H1 (cell line): ENCODE data around the gene GALNT12. TPM values are rescaled to one million over a fixed set of nuclear protein-coding genes. Genes with fewer than 3 reads are reported as not detected.

Experiments
- CTCF ChIA-PET: fragments of 300-600 bp; sonication (Branson Sonifier 250); formaldehyde crosslinking; loops from one replicate; lab custom pipeline; 2021; ENCODE audit not compliant: partially characterized antibody; lab: Charles Lee
- POLR2A ChIA-PET: fragments of 300-600 bp; sonication (Branson Sonifier 250); formaldehyde crosslinking; loops from one replicate; lab custom pipeline; 2021; ENCODE audit warnings: inconsistent platforms; ENCODE audit not compliant: partially characterized antibody; lab: Charles Lee
- DNase-seq, 2 experiments: peaks; one replicate each; pipeline versions ENCODE4 v3.0.0 to v3.0.0-alpha.2; 2010 to 2022; ENCODE audit warnings: low spot score in 2 of 2, low read depth in 1 of 2, mixed read lengths in 1 of 2
- FAIRE-seq: peaks from 2 replicates; lab custom pipeline; 2011; peaks lifted over from hg19 to GRCh38; lab: Jason Lieb, UNC
- H2AFZ ChIP-seq: 2 replicates; pipeline ENCODE4 v1.8.1; 2012; ENCODE audit warnings: low read length, inconsistent platforms
- H2AK5ac ChIP-seq: 2 replicates; pipeline ENCODE4 v1.6.1; 2013; ENCODE audit warnings: low read depth, low read length
- H2BK120ac ChIP-seq: replicated peaks from 2 replicates; pipeline ENCODE3; 2013; ENCODE audit warnings: low read depth, low read length, inconsistent platforms
- H2BK12ac ChIP-seq: 2 replicates; pipeline ENCODE4 v1.6.1; 2013; ENCODE audit warnings: low read depth, low read length
- H2BK15ac ChIP-seq: 2 replicates; pipeline ENCODE4 v1.6.1; 2013; ENCODE audit warnings: low read length
- H2BK20ac ChIP-seq: 2 replicates; pipeline ENCODE4 v1.6.1; 2013; ENCODE audit warnings: low read length
- H2BK5ac ChIP-seq: 2 replicates; pipeline ENCODE4 v1.6.1; 2013; ENCODE audit warnings: low read depth, low read length
- H3K14ac ChIP-seq: 2 replicates; pipeline ENCODE4 v1.6.1; 2013; ENCODE audit warnings: inconsistent platforms; ENCODE audit not compliant: insufficient read length
- H3K18ac ChIP-seq: 2 replicates; pipeline ENCODE4 v1.6.1; 2013; ENCODE audit warnings: low read length; ENCODE audit errors: extremely low read depth
- H3K23ac ChIP-seq: 2 replicates; pipeline ENCODE4 v1.6.1; 2013; ENCODE audit warnings: inconsistent platforms; ENCODE audit not compliant: insufficient read length
- H3K23me2 ChIP-seq: 2 replicates; pipeline ENCODE4 v1.6.1; 2013; ENCODE audit warnings: low read depth, low read length
- H3K27ac ChIP-seq: 2 replicates; pipeline ENCODE4 v1.6.1; 2011; ENCODE audit warnings: low read depth, low read length, inconsistent platforms
- H3K27me3 ChIP-seq, 4 experiments: replicated peaks in 1 of 4; 1 replicate in 1 of 4; 2 replicates in 3 of 4; pipeline versions ENCODE4 v1.6.1 to v1.8.1; 2011 to 2013; ENCODE audit warnings: low read length in 3 of 4, mild to moderate bottlenecking in 3 of 4, inconsistent platforms in 2 of 4, mixed read lengths in 2 of 4, moderate library complexity in 1 of 4; ENCODE audit not compliant: control insufficient read depth in 3 of 4, insufficient read depth in 3 of 4; ENCODE audit errors: extremely low read depth in 1 of 4
- H3K36me3 ChIP-seq, 4 experiments: 2 replicates each; pipeline versions ENCODE4 v1.6.1 to v1.8.1; 2011 to 2013; ENCODE audit warnings: mild to moderate bottlenecking in 4 of 4, low read length in 3 of 4, moderate library complexity in 2 of 4, control low read depth in 1 of 4, inconsistent platforms in 1 of 4; ENCODE audit not compliant: insufficient read depth in 4 of 4, control insufficient read depth in 2 of 4
- H3K4ac ChIP-seq: replicated peaks from 2 replicates; pipeline ENCODE3; 2013; ENCODE audit warnings: low read length, low read depth, mixed read lengths, inconsistent platforms; ENCODE audit not compliant: insufficient read length
- H3K4me1 ChIP-seq, 4 experiments: replicated peaks in 1 of 4; 1 replicate in 1 of 4; 2 replicates in 3 of 4; pipeline versions ENCODE4 v1.6.1 to v1.8.1; 2011 to 2013; ENCODE audit warnings: low read length in 3 of 4, inconsistent platforms in 2 of 4, mixed read lengths in 1 of 4; ENCODE audit not compliant: insufficient read depth in 4 of 4, control insufficient read depth in 3 of 4
- H3K4me2 ChIP-seq, 2 experiments: 2 replicates each; pipeline versions ENCODE4 v1.6.1 to v1.8.1; 2011 to 2013; ENCODE audit warnings: low read depth in 2 of 2, low read length in 2 of 2, control low read depth in 1 of 2, inconsistent platforms in 1 of 2, mild to moderate bottlenecking in 1 of 2; ENCODE audit not compliant: insufficient read depth in 1 of 2
- H3K4me3 ChIP-seq, 4 experiments: fragments of 200-600, 300-600 bp in 1 of 4; sonication (generic), shearing (Covaris generic), sonication (Bioruptor Twin) in 1 of 4; 2 replicates each; pipeline versions ENCODE4 v1.5.1 to v1.8.1; 2011 to 2016; ENCODE audit warnings: low read length in 4 of 4, low read depth in 3 of 4, control low read depth in 2 of 4, inconsistent platforms in 2 of 4, mild to moderate bottlenecking in 2 of 4, mixed read lengths in 1 of 4, moderate library complexity in 1 of 4; ENCODE audit not compliant: insufficient read depth in 2 of 4; ENCODE audit errors: extremely low read depth in 1 of 4
- H3K56ac ChIP-seq: replicated peaks from 2 replicates; pipeline ENCODE3; 2013; ENCODE audit warnings: low read depth, mild to moderate bottlenecking, mixed read lengths, low read length, inconsistent platforms; ENCODE audit not compliant: insufficient read length
- H3K79me1 ChIP-seq: 2 replicates; pipeline ENCODE4 v1.6.1; 2013; ENCODE audit warnings: low read depth, low read length, control low read depth
- H3K79me2 ChIP-seq, 2 experiments: 2 replicates each; pipeline versions ENCODE4 v1.6.1 to v1.8.1; 2012 to 2013; ENCODE audit warnings: low read length in 2 of 2, mild to moderate bottlenecking in 2 of 2, inconsistent platforms in 1 of 2; ENCODE audit not compliant: insufficient read depth in 2 of 2, control insufficient read depth in 1 of 2
- H3K9ac ChIP-seq, 4 experiments: replicated peaks in 1 of 4; 1 replicate in 1 of 4; 2 replicates in 3 of 4; pipeline versions ENCODE4 v1.6.1 to v1.8.1; 2011 to 2013; ENCODE audit warnings: low read depth in 3 of 4, low read length in 3 of 4, control low read depth in 2 of 4, mild to moderate bottlenecking in 2 of 4, moderate library complexity in 2 of 4, inconsistent platforms in 1 of 4; ENCODE audit errors: extremely low read depth in 1 of 4
- H3K9me3 ChIP-seq, 2 experiments: 2 replicates each; pipeline versions ENCODE4 v1.6.1 to v1.8.1; 2012 to 2013; ENCODE audit warnings: mild to moderate bottlenecking in 2 of 2, moderate library complexity in 2 of 2, control low read depth in 1 of 2, inconsistent platforms in 1 of 2, low read depth in 1 of 2, low read length in 1 of 2, mixed read lengths in 1 of 2; ENCODE audit not compliant: insufficient read depth in 2 of 2
- H4K20me1 ChIP-seq, 2 experiments: replicated peaks in 1 of 2; 2 replicates each; pipeline versions ENCODE3 to v1.8.1; 2011 to 2013; ENCODE audit warnings: inconsistent platforms in 2 of 2, low read length in 2 of 2, mild to moderate bottlenecking in 1 of 2; ENCODE audit not compliant: insufficient read depth in 2 of 2, control insufficient read depth in 1 of 2
- H4K5ac ChIP-seq: 2 replicates; pipeline ENCODE4 v1.6.1; 2013; ENCODE audit warnings: low read length, low read depth, mixed read lengths, inconsistent platforms; ENCODE audit not compliant: insufficient read length
- H4K8ac ChIP-seq: 2 replicates; pipeline ENCODE4 v1.8.0; 2013; ENCODE audit warnings: mild to moderate bottlenecking, moderate library complexity, low read length, inconsistent platforms; ENCODE audit not compliant: insufficient read depth; ENCODE audit errors: extremely low read depth
- H4K91ac ChIP-seq: replicated peaks from 2 replicates; pipeline ENCODE3; 2013; ENCODE audit warnings: low read length, mixed read lengths, inconsistent platforms; ENCODE audit not compliant: insufficient read length
- RBBP5 ChIP-seq: IDR thresholded peaks from 2 replicates; pipeline ENCODE4 v1.7.1; 2012; ENCODE audit warnings: low read depth, mild to moderate bottlenecking, inconsistent platforms, low read length, moderate library complexity, borderline replicate concordance
- TAF7 ChIP-seq: optimal IDR thresholded peaks from 2 replicates; pipeline ENCODE3; 2011; ENCODE audit warnings: low read depth, mild to moderate bottlenecking, inconsistent platforms, low read length, moderate library complexity, borderline replicate concordance
- TCF12 ChIP-seq: IDR thresholded peaks from 2 replicates; pipeline ENCODE4 v1.6.1; 2011; ENCODE audit warnings: low read depth, mild to moderate bottlenecking, low read length
- ZNF274 ChIP-seq: IDR thresholded peaks from 2 replicates; pipeline ENCODE4 v1.7.0; 2012; ENCODE audit warnings: low read length, borderline replicate concordance; ENCODE audit errors: extremely low read depth
- polyA plus RNA-seq, 7 experiments: library from polyadenylated mRNA; depleted of rRNA in 3 of 7; stranded (reverse) in 5 of 7; unstranded in 2 of 7; fragments of >200 nt in 5 of 7; fragments of 200-250 nt in 2 of 7; gene quantifications; 1 replicate in 5 of 7; 2 replicates in 1 of 7; 4 replicates in 1 of 7; pipeline versions ENCODE4 v1.2.1 to v1.2.3, GENCODE V29; 2011 to 2013; ENCODE audit warnings: missing spikeins in 2 of 7, mixed read lengths in 2 of 7
- total RNA-seq: library from RNA; stranded (reverse); fragmentation: NEBNext Ultra II Directional; extraction: Animal tissue kit (Norgen Biotek cat#: 25700); gene quantifications from 2 replicates; pipeline ENCODE4 v1.2.1, GENCODE V29; 2021

GALNT12 gene
- total and polyA plus RNA-seq, 2 of the 8 experiments (the other 6 are each of a cell fraction or from before 2014, with no cell fraction given): 16.2 to 19.6 TPM

DNA sequence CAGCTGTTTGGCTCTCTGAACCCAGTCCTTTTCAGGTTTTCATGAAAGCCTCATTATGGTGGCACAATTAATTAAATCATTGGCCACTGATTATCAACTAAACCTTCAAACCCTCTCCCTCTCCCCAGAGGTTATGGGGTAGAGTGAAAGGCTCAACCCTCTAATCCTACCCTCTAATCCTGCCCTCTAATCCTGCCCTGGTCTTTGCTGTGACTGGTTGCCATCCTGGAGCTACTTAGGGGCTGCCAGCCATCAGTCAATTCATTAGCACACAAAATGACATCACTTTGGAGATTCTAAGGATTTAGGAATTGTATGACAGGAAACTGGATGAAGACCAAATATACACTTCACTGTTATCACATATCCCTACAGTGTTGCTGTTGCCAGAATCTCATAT is 47.2 kb upstream of the GALNT12 start:
- Histone ChIP-seq H4K91ac (no peak overlapping the region), H3K79me2 (no peaks in the 10 kb centered on the region), H3K18ac (no peak overlapping the region), H2BK20ac (no peak overlapping the region), H3K23me2 (no peaks in the 10 kb centered on the region), H3K27ac (no peak overlapping the region), H3K79me1 (no peaks in the 10 kb centered on the region), H4K8ac (no peak overlapping the region), H3K14ac (no peak overlapping the region), H2BK12ac (no peak overlapping the region), H3K4ac (no peak overlapping the region), H4K5ac (no peak overlapping the region), H3K9ac (no peak overlapping the region), H3K4me1 (no peaks in the 10 kb centered on the region), H2BK5ac (no peak overlapping the region), H2BK120ac (no peak overlapping the region), H3K56ac (no peak overlapping the region), H3K9me3 (peaks cover 0 to 8% of the 10 kb centered on the region in 2 experiments; a peak in 3 of 4 replicates), H3K4me2 (no peak overlapping the region), H4K20me1 (peaks cover 0 to 1% of the 10 kb centered on the region in 2 experiments), H2AK5ac (no peak overlapping the region), H3K27me3 (no peaks in the 10 kb centered on the region), H2BK15ac (no peak overlapping the region), H3K36me3 (peaks cover 0 to 35% (median 22%) of the 10 kb centered on the region in 4 experiments; a peak in 7 of 8 replicates), H3K23ac (no peak overlapping the region), H2AFZ (no peak overlapping the region), H3K4me3 (no peak overlapping the region)
- TF ChIP-seq ZNF274 (no peak), RBBP5 (no peak), TCF12 (no peak), TAF7 (no peak)
- ChIA-PET CTCF (interaction anchor here (1.2 to 2.8 kb wide), 3 partner anchors 14 to 369 kb away, joined by 4 to 13 read pairs (median 7); no protein-coding TSS in a partner anchor), POLR2A (interaction anchor here (1.7 kb wide), 1 partner anchor 15 kb away, joined by 5 read pairs; no protein-coding TSS in a partner anchor)
- DNase-seq (no peak), FAIRE-seq (no peak)
